Endothelial cell of umbilical vein (primary cell): ENCODE measurements around the gene GYG1. TPM values are rescaled to one million over a fixed set of nuclear protein-coding genes. Genes with fewer than 3 reads are reported as not detected.

Experiments used
- BruUV-seq: library from RNA; stranded (reverse); fragments of 400-500 nt; replicated peaks from 2 replicates; lab custom pipeline; 2021; lab: Mats Ljungman, UMichigan
- CTCF ChIA-PET: fragments of 300-600, 350-600 bp; sonication (Branson Sonifier 250); formaldehyde crosslinking; loops from one replicate; lab custom pipeline; 2021; ENCODE audit warnings: antibody characterized with exemption, inconsistent platforms; lab: Charles Lee
- POLR2A ChIA-PET: fragments of 300-600, 350-600 bp; sonication (Branson Sonifier 250); formaldehyde crosslinking; loops from one replicate; lab custom pipeline; 2021; ENCODE audit warnings: antibody characterized with exemption, inconsistent platforms; lab: Charles Lee
- DNase-seq: peaks from one replicate; pipeline ENCODE4 v3.0.0-alpha.2; 2011; ENCODE audit warnings: low read depth, low spot score
- FAIRE-seq: peaks from 2 replicates; lab custom pipeline; 2011; peaks lifted over from hg19 to GRCh38; lab: Jason Lieb, UNC
- H2AFZ ChIP-seq: 2 replicates; pipeline ENCODE4 v1.6.0; 2012; ENCODE audit warnings: low read depth, low read length, control low read depth, inconsistent platforms
- H3K27ac ChIP-seq: 2 replicates; pipeline ENCODE4 v1.5.1; 2011; ENCODE audit warnings: low read depth, mild to moderate bottlenecking, control low read depth, low read length, moderate library complexity; ENCODE audit not compliant: insufficient read depth
- H3K27me3 ChIP-seq, 2 experiments: 2 replicates each; pipeline versions ENCODE4 v1.6.0 to v1.6.1; 2011; ENCODE audit warnings: low read length in 2 of 2, mixed read lengths in 1 of 2; ENCODE audit not compliant: control insufficient read depth in 2 of 2, insufficient read depth in 2 of 2
- H3K36me3 ChIP-seq, 2 experiments: 2 replicates in 1 of 2; 3 replicates in 1 of 2; pipeline ENCODE4 v1.5.1; 2011; ENCODE audit warnings: low read length in 2 of 2, mild to moderate bottlenecking in 1 of 2, moderate library complexity in 1 of 2; ENCODE audit not compliant: control insufficient read depth in 2 of 2, insufficient read depth in 2 of 2; ENCODE audit errors: extremely low read depth in 1 of 2
- H3K4me1 ChIP-seq: 3 replicates; pipeline ENCODE4 v1.5.1; 2011; ENCODE audit warnings: mild to moderate bottlenecking, low read length; ENCODE audit not compliant: control insufficient read depth, insufficient read depth; ENCODE audit errors: extremely low read depth
- H3K4me2 ChIP-seq: 2 replicates; pipeline ENCODE4 v1.6.1; 2011; ENCODE audit warnings: low read length, control low read depth, mixed read lengths; ENCODE audit not compliant: insufficient read depth
- H3K4me3 ChIP-seq, 3 experiments: fragments of 200-600 bp in 1 of 3; sonication (generic), shearing (Covaris generic) in 1 of 3; replicated peaks in 1 of 3; 2 replicates each; pipeline ENCODE4 v1.5.1; 2011 to 2016; ENCODE audit warnings: control low read depth in 3 of 3, low read length in 3 of 3, mild to moderate bottlenecking in 2 of 3, inconsistent platforms in 1 of 3, low read depth in 1 of 3, moderate library complexity in 1 of 3; ENCODE audit not compliant: insufficient read depth in 1 of 3
- H3K79me2 ChIP-seq: 2 replicates; pipeline ENCODE4 v1.6.0; 2012; ENCODE audit warnings: low read length, inconsistent platforms; ENCODE audit not compliant: control insufficient read depth, insufficient read depth
- H3K9ac ChIP-seq: replicated peaks from 2 replicates; pipeline ENCODE3; 2011; ENCODE audit warnings: low read length, control low read depth; ENCODE audit not compliant: insufficient read depth; ENCODE audit errors: extremely low read depth
- H3K9me1 ChIP-seq: replicated peaks from 3 replicates; pipeline ENCODE4 v1.6.0; 2011; ENCODE audit warnings: mild to moderate bottlenecking, low read length; ENCODE audit not compliant: control insufficient read depth, insufficient read depth; ENCODE audit errors: extremely low read depth
- H3K9me3 ChIP-seq: replicated peaks from 2 replicates; pipeline ENCODE4 v1.5.1; 2012; ENCODE audit warnings: low read length, inconsistent platforms; ENCODE audit not compliant: control insufficient read depth, insufficient read depth
- H4K20me1 ChIP-seq: replicated peaks from 2 replicates; pipeline ENCODE3; 2011; ENCODE audit warnings: mild to moderate bottlenecking, low read length; ENCODE audit not compliant: control insufficient read depth, insufficient read depth; ENCODE audit errors: extremely low read depth
- CTCF ChIP-seq, 2 donors: IDR thresholded peaks; 1 replicate in 1 of 2; 2 replicates in 1 of 2; pipeline ENCODE4 v1.5.1; 2011; ENCODE audit warnings: low read length in 2 of 2, mild to moderate bottlenecking in 2 of 2, moderate library complexity in 2 of 2, control low read depth in 1 of 2, inconsistent platforms in 1 of 2, low read depth in 1 of 2; ENCODE audit not compliant: insufficient read depth in 1 of 2; ENCODE audit errors: extremely low read depth in 1 of 2
- EZH2 ChIP-seq: IDR thresholded peaks from 2 replicates; pipeline ENCODE4 v1.6.1; 2012; ENCODE audit warnings: borderline replicate concordance, low read depth, mild to moderate bottlenecking, moderate library complexity, low read length, inconsistent platforms; ENCODE audit not compliant: severe bottlenecking
- FOS ChIP-seq: IDR thresholded peaks from 2 replicates; pipeline ENCODE4 v1.6.1; 2011; ENCODE audit warnings: mild to moderate bottlenecking, low read length, moderate library complexity, borderline replicate concordance; ENCODE audit not compliant: insufficient read depth
- GATA2 ChIP-seq: IDR thresholded peaks from 2 replicates; pipeline ENCODE4 v1.7.0; 2011; ENCODE audit warnings: low read depth, mild to moderate bottlenecking, moderate library complexity, mixed read lengths, low read length; ENCODE audit not compliant: insufficient read length, insufficient read depth
- JUN ChIP-seq: IDR thresholded peaks from 2 replicates; pipeline ENCODE4 v1.6.1; 2011; ENCODE audit warnings: borderline replicate concordance, low read depth; ENCODE audit not compliant: insufficient read length, insufficient read depth
- MAX ChIP-seq: IDR thresholded peaks from 2 replicates; pipeline ENCODE4 v1.6.1; 2011; ENCODE audit not compliant: insufficient read depth, insufficient read length
- MYC ChIP-seq: IDR thresholded peaks from one replicate; pipeline ENCODE4 v1.6.1; 2011; ENCODE audit warnings: mild to moderate bottlenecking, low read depth, low read length
- POLR2A ChIP-seq: IDR thresholded peaks from 2 replicates; pipeline ENCODE4 v1.6.1; 2012; ENCODE audit warnings: low read depth, mild to moderate bottlenecking, control low read depth, low read length
- POLR2AphosphoS5 ChIP-seq: IDR thresholded peaks from 2 replicates; pipeline ENCODE4 v1.6.1; 2012; ENCODE audit warnings: low read depth, mild to moderate bottlenecking, control low read depth, low read length, moderate library complexity; ENCODE audit not compliant: insufficient read depth
- dilution Hi-C: fragments of 300-500 bp; cut with MboI; formaldehyde crosslinking; loops from one replicate; pipeline ENCODE4 v1.15.0; 2019; ENCODE audit warnings: low sequenced_read_pairs; ENCODE audit not compliant: extremely low pct_ligation_motif_present
- intact Hi-C: fragments of 100-400 bp; cut with micrococcal nuclease; formaldehyde crosslinking; loops from one replicate; pipeline ENCODE4 v1.10.0; 2022
- polyA plus RNA-seq, 4 experiments: library from polyadenylated mRNA; depleted of rRNA in 3 of 4; stranded (reverse) in 3 of 4; unstranded in 1 of 4; fragments of >200 nt; gene quantifications; 2 replicates each; pipeline versions ENCODE4 v1.2.1 to v1.2.3, GENCODE V29; 2011 to 2012; ENCODE audit warnings: missing spikeins in 1 of 4
- total RNA-seq: library from RNA; stranded (reverse); gene quantifications from 2 replicates; pipeline ENCODE4 v1.2.3, GENCODE V29; 2021

The GYG1 gene
- total and polyA plus RNA-seq, 2 donors (not counting 3 experiments of a cell fraction or from before 2014, with no cell fraction given): 24.7 to 58.5 TPM

GRCh38 chr3:148951599-148952361 is 39.6 kb upstream of the GYG1 start:
- Histone ChIP-seq H3K9me1 (no peaks in the 10 kb centered on the region), H3K4me1 (peaks cover 4% of the 10 kb centered on the region), H3K27ac (no peak overlapping the region), H3K4me2 (no peak overlapping the region), H2AFZ (no peak overlapping the region), H3K79me2 (no peaks in the 10 kb centered on the region), H4K20me1 (no peaks in the 10 kb centered on the region), H3K9ac (no peak overlapping the region), H3K36me3 (no peaks in the 10 kb centered on the region), H3K27me3 (no peaks in the 10 kb centered on the region), H3K4me3 (no peak overlapping the region), H3K9me3 (no peaks in the 10 kb centered on the region)
- TF ChIP-seq FOS: no peak
- no peak for TF ChIP-seq MAX
- no peak for TF ChIP-seq POLR2A
- no peak for TF ChIP-seq EZH2
- no peak for TF ChIP-seq MYC
- no peak for TF ChIP-seq CTCF (IDR thresholded peaks at IDR 0.05; ENCODE audit: extremely low read depth in 1 of 2, insufficient read depth in 1 of 2, low read depth in 1 of 2, low read length in 2 of 2)
- no peak for TF ChIP-seq POLR2AphosphoS5
- no peak for TF ChIP-seq GATA2
- TF ChIP-seq JUN: no peak
- ChIA-PET POLR2A (no interaction called here), CTCF (interaction anchor here (1.6 kb wide), 1 partner anchor 9 kb away, joined by 5 read pairs; no protein-coding TSS in a partner anchor)
- dilution Hi-C loops (no loop called here), intact Hi-C loops (loop anchor here (10.0 kb wide), 2 partner anchors 133 to 423 kb away; partner anchors contain the start of genes HLTF and TM4SF1)
- BruUV-seq: no TSS peak
- DNase-seq (no peak), FAIRE-seq (no peak)
